ENCODE data around the gene B4GALT6. TPM values are rescaled to one million over a fixed set of nuclear protein-coding genes. Genes with fewer than 3 reads are reported as not detected.

Gene B4GALT6
- total RNA-seq, 1 experiment from 2014 or later: 0.97 TPM

DNA sequence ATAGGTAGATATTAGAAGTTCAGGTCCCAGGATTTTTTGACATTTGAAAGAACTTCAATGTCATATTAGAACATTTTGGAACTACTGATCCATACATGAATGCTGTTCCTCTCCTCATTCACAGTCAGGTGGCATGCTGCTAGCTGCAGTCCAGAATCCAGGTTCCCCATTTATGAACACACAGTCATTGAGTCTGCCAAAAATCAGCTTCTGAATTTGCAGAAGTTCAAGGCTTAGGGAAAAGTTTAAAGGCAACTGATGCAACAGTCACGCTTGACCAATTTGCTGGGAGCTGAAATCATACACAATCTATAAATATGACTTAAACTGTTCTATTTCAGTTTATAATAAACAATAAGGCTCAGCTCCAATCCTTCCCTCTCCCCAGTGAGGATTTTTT lies 110.0 kb downstream of the B4GALT6 start:
- Histone ChIP-seq H3K9me2 (replicated peaks; ENCODE audit: insufficient read depth, low read length) (no peaks in the 10 kb centered on the region), H4K20me1 (ENCODE audit: insufficient read depth, low read depth, low read length) (no peaks in the 10 kb centered on the region), H3K27ac (ENCODE audit: low read length) (no peak overlapping the region), H3K79me2 (ENCODE audit: low read length) (no peaks in the 10 kb centered on the region), H2AFZ (ENCODE audit: low read length) (no peak overlapping the region), H3K9ac (ENCODE audit: low read length) (no peak overlapping the region), H3K4me2 (ENCODE audit: low read depth, low read length, poor library complexity, severe bottlenecking) (no peak overlapping the region), H3K4me3 (ENCODE audit: low read length) (no peak overlapping the region), H3K9me3 (ENCODE audit: low read length) (no peaks in the 10 kb centered on the region), H3K36me3 (ENCODE audit: insufficient read depth, low read length) (no peaks in the 10 kb centered on the region), H3K27me3 (ENCODE audit: low read length) (no peaks in the 10 kb centered on the region), H3K4me1 (ENCODE audit: low read length) (peaks cover 24% of the 10 kb centered on the region)
- DNase-seq: no peak

Other genes starting within 250 kb of the B4GALT6 start
- not detected in 2 replicates for gene DSG3, start 236.8 kb downstream of the B4GALT6 start, total RNA-seq (2014; rRNA removed; shearing (Covaris generic); ENCODE audit: low replicate concordance)
- gene DSG2, start 186.4 kb downstream of the B4GALT6 start, total RNA-seq (2014; rRNA removed; shearing (Covaris generic); ENCODE audit: low replicate concordance): not detected in 2 replicates
- not detected in 2 replicates for gene TTR, start 92.7 kb downstream of the B4GALT6 start, total RNA-seq (2014; rRNA removed; shearing (Covaris generic); ENCODE audit: low replicate concordance)
- gene SLC25A52, start 76.3 kb upstream of the B4GALT6 start, total RNA-seq (2014; rRNA removed; shearing (Covaris generic); ENCODE audit: low replicate concordance): not detected in 2 replicates